DMS114 treated with DMSO at 0.1 percent for 48 hours (cell line): ENCODE results near the gene ADAM10.

ENCODE experiments used
- DNase-seq: peaks from one replicate; lab custom pipeline; 2025; ENCODE audit not compliant: unreplicated experiment; lab: John Stamatoyannopoulos, UW

The ADAM10 gene

GRCh38 chr15:58541410-58542087 lies 208.0 kb downstream of the ADAM10 start:
- DNase-seq = no peak

DNA sequence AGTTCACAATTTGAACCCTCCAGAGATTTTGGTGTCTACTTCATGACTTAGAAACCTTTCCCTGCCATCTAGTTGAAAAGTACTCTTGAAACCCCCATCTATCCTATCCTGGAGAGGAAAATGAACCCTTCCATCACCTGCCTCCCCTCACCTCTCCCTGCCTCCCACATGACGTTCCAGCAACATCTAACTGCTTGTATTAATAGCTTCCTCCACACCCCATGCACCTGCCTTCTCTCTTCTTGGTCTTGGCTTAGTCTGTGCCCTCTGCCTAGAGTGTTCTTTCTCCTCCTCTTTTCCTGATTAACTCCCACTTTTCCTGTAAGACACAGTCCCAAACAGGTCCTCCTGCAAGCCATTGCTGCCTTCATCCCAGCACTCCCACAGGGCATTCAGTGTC lies 210.0 kb downstream of the ADAM10 start:
- no peak for DNase-seq

GRCh38 chr15:58538901-58539300 lies 210.6 kb downstream of the ADAM10 start:
- no peak for DNase-seq
